Measurements from ENCODE around the gene GANAB. TPM values are rescaled to one million over a fixed set of nuclear protein-coding genes. Genes with fewer than 3 reads are reported as not detected.
A peak's percentile ranks its signal among the peaks of the same experiment; 100 is the strongest.
"Not testable (repeated sequence)": the region's sequence is repeated elsewhere in the genome, so short reads cannot be mapped to it uniquely, and the experiment has no call there.

Gene GANAB
- total RNA-seq (ENCODE audit: insufficient read depth, low replicate concordance), result 96.8 TPM

GRCh38 chr11:62645946-62646824, at the start of gene GANAB:
GANAB (minus strand) TSS chr11:62646613; CDS start chr11:62646599, 14 bp downstream.
- DNase-seq (ENCODE audit: low spot score), result peak; percentile 99

GRCh38 chr11:62694455-62695167, 48.2 kb upstream of the GANAB start:
- DNase-seq (ENCODE audit: low spot score), result peak; percentile 75

DNA sequence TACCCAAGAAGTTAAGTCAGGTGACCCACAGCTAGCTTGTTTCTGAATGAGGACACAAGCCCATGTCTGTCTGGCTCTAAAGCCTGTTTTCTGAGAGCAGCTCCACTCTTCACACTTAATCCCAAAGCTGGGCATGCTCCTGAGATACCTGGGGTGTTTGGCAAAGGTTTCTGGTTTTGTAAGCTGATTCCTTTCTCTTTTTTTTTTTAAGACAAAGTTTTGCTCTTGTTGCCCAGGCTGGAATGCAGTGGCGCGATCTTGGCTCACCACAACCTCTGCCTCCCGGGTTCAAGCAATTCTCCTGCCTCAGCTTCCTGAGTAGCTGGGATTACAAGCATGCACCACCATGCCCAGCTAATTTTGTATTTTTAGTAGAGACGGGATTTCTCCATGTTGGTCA, 47.2 kb upstream of the GANAB start:
- not testable (repeated sequence) for DNase-seq (ENCODE audit: low spot score)

GRCh38 chr11:62689421-62690183, 43.2 kb upstream of the GANAB start, which contains the start of gene LRRN4CL:
LRRN4CL (minus strand) TSS chr11:62689530; CDS start chr11:62688508, 1,022 bp downstream.
- DNase-seq (ENCODE audit: low spot score), result peak; percentile 90

GRCh38 chr11:62688491-62688890, 42.1 kb upstream of the GANAB start:
- peak; percentile 49 for DNase-seq (ENCODE audit: low spot score)

- DNase-seq (ENCODE audit: low spot score), result no peak
Measured at GRCh38 chr11:62687508-62688396, 41.3 kb upstream of the GANAB start.

DNA sequence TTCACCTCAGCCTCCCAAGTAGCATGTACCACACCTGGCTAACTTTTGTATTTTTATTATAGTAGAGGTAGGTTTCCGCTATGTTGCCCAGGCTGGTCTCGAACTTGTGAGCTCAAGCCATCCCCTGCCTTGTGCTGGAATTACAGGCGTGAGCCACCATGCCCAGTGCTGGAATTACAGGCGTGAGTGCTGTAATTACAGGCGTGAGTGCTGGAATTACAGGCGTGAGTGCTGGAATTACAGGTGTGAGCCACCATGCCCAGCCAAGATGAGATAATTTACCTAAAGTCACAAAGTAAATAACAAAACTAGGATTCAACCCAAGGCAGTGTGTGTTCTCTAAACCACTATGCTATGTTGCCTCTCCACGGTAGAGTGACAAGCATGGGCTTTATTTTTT, 36.1 kb upstream of the GANAB start:
- DNase-seq (ENCODE audit: low spot score), result no peak

DNA sequence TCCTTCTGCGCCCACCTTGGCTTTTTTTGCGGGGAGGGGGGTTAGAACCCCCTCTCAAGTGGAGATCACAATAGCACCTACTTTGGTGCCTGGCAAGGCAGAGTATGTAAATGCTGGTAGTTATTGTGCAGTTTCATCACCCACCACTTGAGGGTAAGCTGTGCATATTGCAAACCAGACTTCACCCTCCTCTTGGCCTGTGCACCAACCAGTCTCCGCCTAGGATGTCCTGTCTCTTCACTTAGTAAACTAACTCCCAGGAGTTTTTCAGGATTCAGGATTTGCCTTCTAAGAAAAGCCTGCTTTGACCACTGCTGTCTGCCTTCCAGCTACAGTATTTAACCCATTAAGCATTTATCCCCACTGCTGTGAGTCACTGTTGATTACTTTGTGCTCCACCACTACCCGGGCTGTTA, 34.4 kb upstream of the GANAB start:
- DNase-seq (ENCODE audit: low spot score), result peak; percentile 82

DNA sequence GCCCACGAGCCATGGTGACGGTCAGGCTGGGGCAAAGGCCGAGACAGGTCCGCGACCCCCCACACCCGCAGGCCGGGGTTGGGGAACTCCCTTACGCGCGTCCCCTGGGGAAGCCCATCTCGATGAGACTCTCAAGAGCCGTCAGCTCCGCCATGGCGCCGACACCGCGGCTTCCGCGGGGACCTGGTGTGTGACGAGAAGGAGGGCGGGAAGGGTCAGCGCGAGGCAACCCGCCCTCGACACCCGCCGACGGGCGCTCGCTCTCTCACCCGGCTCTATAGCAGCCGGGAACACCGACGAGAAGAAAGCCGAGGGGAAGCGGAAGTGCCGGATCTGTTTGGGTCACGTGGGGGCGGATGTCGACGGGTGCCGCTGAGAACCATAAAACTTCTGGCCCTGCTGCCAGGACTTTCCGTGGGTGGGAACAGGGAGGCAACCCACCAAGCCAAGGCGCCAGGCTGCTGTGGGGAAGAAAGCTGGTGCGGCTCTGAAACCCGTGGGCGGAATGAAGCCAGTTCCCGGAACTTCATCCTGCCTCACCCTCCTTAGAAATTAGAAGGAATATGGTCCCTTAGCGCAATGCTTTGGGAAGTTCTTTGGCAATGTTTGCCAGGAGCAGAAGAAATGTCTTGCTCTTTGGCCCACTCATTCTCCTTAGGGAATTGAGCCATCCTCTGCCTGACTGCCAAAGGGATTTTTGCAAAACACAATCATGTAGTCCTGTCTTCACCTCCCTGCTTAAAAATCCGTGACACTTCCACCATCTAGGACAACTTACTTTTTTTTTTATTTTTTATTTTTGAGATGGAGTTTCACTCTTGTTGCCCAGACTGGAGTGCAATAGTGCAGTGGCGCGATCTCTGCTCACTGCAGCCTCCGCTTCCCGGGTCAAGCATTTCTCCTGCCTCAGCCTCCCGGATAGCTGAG, 32.6 kb upstream of the GANAB start, which contains the start of gene UBXN1:
TSS of gene UBXN1 (minus strand) at position 304 of the 927 bp plus-strand sequence. CDS start at position 154, 150 bp downstream.
- peak; percentile 93 for DNase-seq (ENCODE audit: low spot score)

- no peak for DNase-seq (ENCODE audit: low spot score)
Measured at GRCh38 chr11:62678433-62678769, 32.0 kb upstream of the GANAB start.

DNA sequence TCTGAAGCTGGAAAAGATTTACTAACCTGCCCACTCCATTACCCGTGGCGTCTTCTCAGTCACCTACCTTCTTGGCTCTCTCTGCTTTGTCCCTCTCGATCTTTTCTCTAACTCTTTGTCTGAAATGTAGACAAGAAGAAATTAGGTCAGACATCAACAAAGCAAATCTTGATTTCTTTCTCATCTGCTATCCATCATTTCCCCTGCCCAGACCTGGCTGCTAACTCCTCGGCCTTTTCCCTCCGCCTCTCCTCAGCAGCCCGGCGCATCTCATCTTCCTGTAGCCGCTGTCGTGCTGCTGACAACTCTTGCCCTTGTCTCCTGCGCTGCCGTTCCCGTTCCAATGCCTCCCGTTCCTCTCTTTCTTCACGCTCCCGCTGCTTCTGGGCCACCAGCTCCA, 31.3 kb upstream of the GANAB start:
- no peak for DNase-seq (ENCODE audit: low spot score)

GRCh38 chr11:62677156-62677555, 30.7 kb upstream of the GANAB start:
- no peak for DNase-seq (ENCODE audit: low spot score)

DNA sequence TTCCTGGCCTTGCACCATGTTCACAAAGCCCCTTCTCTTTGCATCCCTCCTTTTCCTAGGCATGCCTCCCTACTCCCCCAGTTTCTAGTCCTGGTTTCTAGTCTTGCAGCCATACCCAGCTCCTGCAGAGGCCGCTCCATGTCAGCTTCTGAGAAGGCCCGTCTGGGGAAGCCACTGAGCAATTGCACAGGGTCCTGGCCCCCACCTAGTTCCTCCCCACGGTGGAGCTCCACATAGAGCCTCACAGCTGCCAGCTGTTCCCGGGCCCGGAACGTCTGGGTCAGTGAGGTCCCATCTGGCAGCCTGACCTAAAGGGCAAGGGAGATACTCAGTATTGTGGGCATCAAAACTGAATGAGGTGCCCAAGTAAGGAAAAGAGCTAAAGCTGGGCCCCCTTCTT, 30.3 kb upstream of the GANAB start:
- no peak for DNase-seq (ENCODE audit: low spot score)

DNA sequence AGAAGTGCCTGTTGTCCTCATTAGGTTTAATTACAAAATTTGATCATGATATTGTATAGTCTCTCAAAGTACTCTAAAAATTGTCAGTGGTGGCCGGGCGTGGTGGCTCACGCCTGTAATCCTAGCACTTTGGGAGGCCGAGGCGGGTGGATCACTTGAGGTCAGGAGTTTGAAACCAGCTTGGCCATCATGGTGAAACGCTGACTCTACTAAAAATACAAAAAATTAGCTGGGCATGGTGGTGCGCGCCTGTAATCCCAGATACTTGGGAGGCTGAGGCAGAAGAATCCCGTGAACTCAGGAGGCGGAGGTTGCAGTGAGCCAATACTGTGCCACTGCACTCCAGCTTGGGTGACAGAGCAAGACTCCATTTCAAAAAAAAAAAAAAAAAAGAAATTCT, 29.0 kb upstream of the GANAB start:
- DNase-seq (ENCODE audit: low spot score), result not testable (repeated sequence)

GRCh38 chr11:62673196-62673525, 26.7 kb upstream of the GANAB start:
- no peak for DNase-seq (ENCODE audit: low spot score)

DNA sequence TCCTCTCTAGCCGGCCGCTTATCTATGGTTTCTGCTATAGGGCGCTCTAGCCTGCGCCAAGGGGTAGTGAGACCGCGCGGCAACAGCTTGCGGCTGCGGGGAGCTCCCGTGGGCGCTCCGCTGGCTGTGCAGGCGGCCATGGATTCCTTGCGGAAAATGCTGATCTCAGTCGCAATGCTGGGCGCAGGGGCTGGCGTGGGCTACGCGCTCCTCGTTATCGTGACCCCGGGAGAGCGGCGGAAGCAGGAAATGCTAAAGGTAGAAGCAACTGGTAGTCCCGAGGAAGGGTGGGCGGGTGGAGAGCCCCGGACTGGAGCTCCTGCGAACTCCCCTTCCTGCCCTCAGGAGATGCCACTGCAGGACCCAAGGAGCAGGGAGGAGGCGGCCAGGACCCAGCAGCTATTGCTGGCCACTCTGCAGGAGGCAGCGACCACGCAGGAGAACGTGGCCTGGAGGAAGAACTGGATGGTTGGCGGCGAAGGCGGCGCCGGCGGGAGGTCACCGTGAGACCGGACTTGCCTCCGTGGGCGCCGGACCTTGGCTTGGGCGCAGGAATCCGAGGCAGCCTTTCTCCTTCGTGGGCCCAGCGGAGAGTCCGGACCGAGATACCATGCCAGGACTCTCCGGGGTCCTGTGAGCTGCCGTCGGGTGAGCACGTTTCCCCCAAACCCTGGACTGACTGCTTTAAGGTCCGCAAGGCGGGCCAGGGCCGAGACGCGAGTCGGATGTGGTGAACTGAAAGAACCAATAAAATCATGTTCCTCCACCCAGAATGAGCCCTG, 25.4 kb upstream of the GANAB start, which contains the start of the genes LBHD1 and UQCC3:
TSS of gene LBHD1 (minus strand) at position 660 of the 782 bp plus-strand sequence. CDS start 2,236 bp downstream, outside the sequence.
TSS of gene UQCC3 (plus strand) at position 66 of the 782 bp plus-strand sequence. CDS start at position 139, 73 bp downstream.
- peak; percentile 88 for DNase-seq (ENCODE audit: low spot score)

GRCh38 chr11:62671236-62671607, 24.8 kb upstream of the GANAB start:
- no peak for DNase-seq (ENCODE audit: low spot score)

- no peak for DNase-seq (ENCODE audit: low spot score)
Measured at GRCh38 chr11:62669420-62670161, 23.2 kb upstream of the GANAB start.
